ENCODE data around the gene PUM2. TPM values are rescaled to one million over a fixed set of nuclear protein-coding genes. Genes with fewer than 3 reads are reported as not detected.

Gene PUM2
- total and polyA plus RNA-seq, 7 donors, result 30.0 to 87.2 (median 73.4) TPM

GRCh38 chr2:20222769-20223406 is 127.8 kb downstream of the PUM2 start:
- intact Hi-C loops (cut with DNase I), result loop anchor here (5.0 kb wide), 1 partner anchor 81 kb away; no protein-coding TSS in a partner anchor
- DNase-seq, result no peak
- Histone ChIP-seq H3K9me3 (no peaks in the 10 kb centered on the region), H3K36me3 (no peaks in the 10 kb centered on the region), H3K4me3 (peak overlapping the region; percentile 24 to 65 (median 58)), H3K27ac (peak overlapping the region in 2 of 4 donors; percentile 56 to 71), H3K4me1 (peaks cover 0 to 28% (median 23%) of the 10 kb centered on the region in 4 donors), H3K27me3 (no peaks in the 10 kb centered on the region)
- no peak for TF ChIP-seq POLR2A (IDR thresholded peaks at IDR 0.05)
- WGBS, 2 donors, result 20 to 38% methylated on average over 21 of the region's 21 CpGs

- no peak overlapping the region for H3K4me3 ChIP-seq
- H3K36me3 ChIP-seq, result no peaks in the 10 kb centered on the region
- DNase-seq, result no peak
- no peak for TF ChIP-seq CTCF (IDR thresholded peaks at IDR 0.05)
- no peak for TF ChIP-seq EP300 (IDR thresholded peaks at IDR 0.05)
- TF ChIP-seq POLR2A (IDR thresholded peaks at IDR 0.05), result no peak
- TF ChIP-seq POLR2AphosphoS5 (IDR thresholded peaks at IDR 0.05), result no peak
- 66 to 90% methylated on average over 1 of the region's 1 CpG for WGBS, 2 donors
- no peak overlapping the region for H3K27ac ChIP-seq
- H3K27me3 ChIP-seq, result no peaks in the 10 kb centered on the region
- intact Hi-C loops (cut with DNase I), result loop anchor here (5.0 kb wide), 1 partner anchor 80 kb away; no protein-coding TSS in a partner anchor
- no peaks in the 10 kb centered on the region for H3K9me3 ChIP-seq
- H3K4me1 ChIP-seq, result peaks cover 0 to 28% (median 23%) of the 10 kb centered on the region in 4 donors
Measured at GRCh38 chr2:20222014-20222768, 128.5 kb downstream of the PUM2 start.

GRCh38 chr2:20221555-20221973 is 129.1 kb downstream of the PUM2 start:
- 50 to 80% methylated on average over 3 of the region's 3 CpGs for WGBS, 2 donors
- no peak overlapping the region for H3K4me3 ChIP-seq
- no peaks in the 10 kb centered on the region for H3K9me3 ChIP-seq
- no peaks in the 10 kb centered on the region for H3K36me3 ChIP-seq
- intact Hi-C loops (cut with DNase I), result loop anchor here (5.0 kb wide), 1 partner anchor 79 kb away; no protein-coding TSS in a partner anchor
- no peak overlapping the region for H3K27ac ChIP-seq
- H3K4me1 ChIP-seq, result peaks cover 0 to 28% (median 23%) of the 10 kb centered on the region in 4 donors
- no peaks in the 10 kb centered on the region for H3K27me3 ChIP-seq
- no peak for DNase-seq
- no peak for TF ChIP-seq CTCF (IDR thresholded peaks at IDR 0.05)
- TF ChIP-seq POLR2AphosphoS5 (IDR thresholded peaks at IDR 0.05), result no peak
- TF ChIP-seq EP300 (IDR thresholded peaks at IDR 0.05), result no peak
- no peak for TF ChIP-seq POLR2A (IDR thresholded peaks at IDR 0.05)

GRCh38 chr2:20220806-20221554 is 129.7 kb downstream of the PUM2 start:
- DNase-seq, result no peak
- WGBS, 2 donors, result 62 to 79% methylated on average over 3 of the region's 3 CpGs
- Histone ChIP-seq H3K9me3 (no peaks in the 10 kb centered on the region), H3K4me1 (peaks cover 0 to 28% (median 23%) of the 10 kb centered on the region in 4 donors), H3K27me3 (no peaks in the 10 kb centered on the region), H3K27ac (no peak overlapping the region), H3K36me3 (no peaks in the 10 kb centered on the region), H3K4me3 (no peak overlapping the region)
- TF ChIP-seq EP300 (IDR thresholded peaks at IDR 0.05), result no peak
- no peak for TF ChIP-seq POLR2A (IDR thresholded peaks at IDR 0.05)
- no peak for TF ChIP-seq POLR2AphosphoS5 (IDR thresholded peaks at IDR 0.05)
- TF ChIP-seq CTCF (IDR thresholded peaks at IDR 0.05), result no peak
- intact Hi-C loops (cut with DNase I), result loop anchor here (5.0 kb wide), 1 partner anchor 79 kb away; no protein-coding TSS in a partner anchor

Data from sigmoid colon (tissue), 7 donors.